NCI-H128 (cell line): ENCODE measurements around the gene HID1.
"Not testable (repeated sequence)": the region's sequence is repeated elsewhere in the genome, so short reads cannot be mapped to it uniquely, and the experiment has no call there.

ENCODE experiments used
- DNase-seq: peaks from one replicate; lab custom pipeline; 2025; ENCODE audit not compliant: unreplicated experiment; lab: John Stamatoyannopoulos, UW

Gene HID1

DNA sequence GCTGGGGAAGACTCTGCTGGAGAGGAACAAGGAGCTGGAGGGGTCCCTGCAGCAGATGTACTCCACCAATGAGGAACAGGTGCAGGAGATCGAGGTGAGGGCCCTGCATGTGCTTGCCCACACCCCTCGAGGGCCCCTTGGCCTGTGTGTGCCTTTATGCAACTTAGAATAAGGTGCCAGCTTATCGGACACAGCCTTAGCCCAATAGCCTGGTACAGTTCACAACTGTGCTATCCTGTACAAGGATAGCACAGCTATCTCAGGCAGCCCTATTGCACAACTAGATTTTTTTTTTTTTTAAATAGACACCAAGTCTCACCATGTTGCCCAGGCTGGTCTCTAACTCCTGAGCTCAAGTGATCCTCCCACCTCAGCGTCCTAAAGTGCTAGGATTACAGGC is 27.0 kb upstream of the HID1 start:
- DNase-seq: no peak

DNA sequence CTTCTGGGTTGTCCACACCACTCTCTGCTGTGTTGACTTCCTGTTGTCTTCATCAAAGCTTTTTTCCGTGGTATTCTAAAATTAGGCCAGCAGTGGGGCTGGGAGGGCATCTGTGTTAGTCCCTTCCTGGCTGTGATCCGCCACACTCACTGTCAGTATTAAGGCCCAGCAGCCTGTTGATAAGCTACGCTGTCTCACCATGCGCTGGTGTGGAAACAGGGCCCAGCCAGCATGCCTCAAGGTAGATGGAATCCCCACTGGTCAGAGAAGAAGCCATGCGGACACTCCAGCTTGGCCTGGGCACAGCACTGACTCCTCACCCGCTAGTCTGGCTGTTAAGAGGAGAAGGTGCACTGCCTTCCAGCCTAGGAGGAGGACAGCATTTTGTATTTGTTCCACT is 26.2 kb upstream of the HID1 start:
- DNase-seq: no peak

DNA sequence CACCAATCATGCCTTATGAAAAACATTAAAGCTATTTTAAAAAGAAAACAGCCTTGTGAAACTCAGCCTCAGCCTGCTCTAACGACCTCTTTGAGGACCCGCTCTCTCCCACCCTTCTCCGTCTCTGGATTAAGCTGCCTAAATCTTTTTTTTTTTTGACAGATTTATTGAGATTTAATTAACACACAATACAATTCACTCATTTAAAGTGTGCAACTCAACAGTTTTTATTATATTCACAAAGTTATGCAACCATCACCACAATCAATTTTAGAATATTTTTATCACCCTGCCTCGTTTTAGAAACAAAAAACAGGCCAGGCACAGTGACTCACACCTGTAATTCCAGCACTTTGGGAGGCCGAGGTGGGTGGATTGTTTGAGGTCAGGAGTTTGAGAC is 23.3 kb upstream of the HID1 start:
- DNase-seq: no peak

DNA sequence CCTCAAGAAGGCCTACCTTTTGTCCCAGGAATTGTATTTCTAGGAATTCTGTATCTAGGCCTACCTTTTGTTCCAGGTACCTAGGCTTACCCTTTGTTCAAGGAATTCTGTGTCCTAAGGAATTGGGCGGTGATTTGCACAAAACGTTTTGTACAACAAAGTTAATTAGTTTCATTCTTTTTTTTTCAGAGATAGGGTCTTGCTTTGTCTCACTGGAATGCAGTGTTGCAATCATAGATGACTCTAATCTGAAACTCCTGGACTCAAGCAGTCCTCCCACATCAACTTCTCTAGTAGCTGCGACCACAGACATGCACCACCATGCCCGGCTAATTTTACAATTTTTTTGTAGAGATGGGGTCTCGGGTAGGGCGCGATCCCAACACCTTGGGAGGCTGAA is 21.9 kb upstream of the HID1 start:
- DNase-seq: no peak

DNA sequence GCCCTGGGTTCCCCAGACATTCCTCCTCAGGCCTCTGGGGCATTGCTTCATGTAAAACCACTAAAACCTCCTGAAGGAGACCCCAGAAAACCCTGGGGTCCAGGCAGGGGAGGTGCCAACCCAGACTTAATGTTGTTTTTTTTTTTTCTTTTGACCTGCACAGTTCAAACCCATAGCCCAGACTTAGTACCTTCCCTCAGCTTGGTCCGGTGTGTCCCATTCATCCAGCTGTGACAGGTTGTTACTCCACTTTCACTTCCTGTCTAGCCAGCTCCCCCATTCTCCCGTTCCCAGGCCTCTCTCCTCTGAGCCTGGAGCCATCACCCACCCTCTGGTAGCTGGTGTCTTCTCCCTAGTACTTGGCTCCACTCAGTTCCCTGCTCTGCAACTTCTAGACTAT is 19.7 kb upstream of the HID1 start:
- DNase-seq: no peak

DNA sequence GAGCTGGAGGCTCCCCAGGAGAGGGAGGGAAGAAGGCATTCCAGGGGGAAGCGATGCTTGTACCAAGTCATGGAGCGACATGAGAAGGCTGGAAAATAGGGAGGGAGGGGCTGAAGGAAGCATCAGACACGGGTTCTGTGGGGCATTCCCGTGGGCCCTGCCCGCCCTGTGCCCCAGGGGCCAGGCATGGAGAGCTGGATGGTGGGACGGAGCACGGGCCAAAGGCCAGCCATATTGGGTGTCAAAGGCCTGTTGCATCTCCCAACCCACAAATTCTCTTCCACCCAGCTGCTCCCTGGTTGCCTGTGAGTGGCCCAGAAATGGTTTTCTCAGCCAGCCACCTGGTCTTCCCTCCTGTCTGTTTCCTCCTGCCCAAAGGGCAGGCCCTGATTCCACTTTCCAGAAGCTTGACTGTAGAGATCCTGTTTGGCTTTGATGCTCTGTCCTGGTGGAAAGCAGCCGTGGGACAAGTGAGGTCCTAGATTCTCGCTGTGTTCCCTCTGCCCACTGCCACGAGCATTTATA is 18.1 kb upstream of the HID1 start:
- DNase-seq: no peak

DNA sequence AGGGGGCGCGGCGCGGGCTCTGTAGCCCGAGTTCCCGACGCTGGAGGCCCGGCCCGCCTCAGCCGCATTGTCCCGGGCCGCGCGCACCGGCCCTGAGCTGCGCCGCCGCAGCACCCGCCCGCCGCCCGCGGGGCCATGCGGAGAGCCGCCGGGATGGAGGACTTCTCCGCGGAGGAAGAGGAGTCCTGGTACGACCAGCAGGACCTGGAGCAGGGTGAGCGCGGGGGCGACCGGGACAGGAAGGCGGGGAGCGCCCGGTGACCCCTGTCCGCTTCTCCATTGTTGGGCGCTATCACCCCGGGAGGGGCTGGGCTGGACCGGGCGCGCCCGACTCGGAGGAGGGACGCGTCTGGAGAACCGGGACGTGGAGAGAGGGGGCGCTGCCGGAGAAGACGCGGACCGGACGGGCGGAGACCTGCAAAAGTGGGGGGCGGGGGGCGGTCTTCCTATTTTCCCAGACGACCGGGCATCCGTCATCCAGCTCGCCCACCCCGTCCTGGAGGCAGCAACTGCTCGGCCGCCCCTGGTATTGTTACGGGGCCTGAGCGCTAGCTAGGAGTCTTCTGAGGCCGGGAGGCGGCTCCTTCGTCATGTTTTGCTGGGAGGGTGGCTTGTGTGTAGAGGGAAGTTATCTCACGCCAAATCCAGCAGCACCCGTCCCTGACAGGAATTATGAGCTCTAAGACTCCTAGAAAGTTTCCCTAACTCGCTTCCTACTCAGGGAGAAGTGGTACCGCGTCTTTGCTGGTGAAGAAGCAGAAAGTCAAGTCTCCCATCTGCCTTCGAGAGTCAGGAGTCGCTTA is 15.6 kb upstream of the HID1 start:
- DNase-seq: no peak

DNA sequence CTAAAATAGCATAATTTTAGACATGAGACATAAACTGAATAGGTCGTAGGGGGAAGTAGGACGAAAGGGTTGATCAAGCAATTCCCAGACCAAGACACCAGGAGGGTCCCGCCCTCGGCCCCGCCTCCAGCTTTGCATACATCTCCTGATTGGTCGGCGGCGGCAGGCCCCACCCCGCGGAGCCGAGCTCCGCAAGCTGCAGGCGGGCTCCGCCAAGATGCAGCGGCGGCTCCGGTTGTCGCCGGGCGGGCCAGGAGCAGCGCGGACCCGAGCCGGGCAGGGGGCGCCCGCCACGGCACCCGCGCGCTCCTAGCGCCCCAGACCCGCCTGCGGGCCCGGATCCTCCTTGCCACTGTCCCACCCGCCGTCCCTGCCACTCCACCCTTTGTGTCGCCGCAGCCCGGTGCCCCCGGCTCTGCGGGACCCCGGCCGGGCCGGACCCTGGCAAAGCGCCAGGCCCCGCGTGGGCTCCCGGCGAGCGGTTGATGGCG is 14.9 kb upstream of the HID1 start, which contains the start of gene CDR2L:
Gene CDR2L, plus strand, starts transcription at position 215 of the 491 bp plus-strand sequence. CDS start 412 bp downstream, outside the sequence.
- peak; percentile 65 for DNase-seq

DNA sequence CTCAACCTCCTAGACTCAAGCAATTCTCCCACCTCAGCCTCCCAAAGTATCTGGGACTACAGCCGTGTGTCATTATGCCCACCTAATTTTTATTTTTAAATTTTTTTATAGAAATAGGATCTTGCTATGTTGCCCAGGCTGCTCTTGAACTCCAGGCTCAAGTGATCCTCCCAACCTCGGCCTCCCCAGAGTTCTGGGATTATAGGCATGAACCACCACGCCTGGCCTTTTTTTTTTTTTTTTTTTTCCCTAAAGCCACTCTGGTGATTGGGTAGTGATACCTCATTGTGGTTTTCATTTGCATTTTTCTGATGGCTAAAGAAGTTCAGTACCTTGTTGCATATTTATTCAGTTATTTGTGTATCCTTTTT is 13.6 kb upstream of the HID1 start:
- DNase-seq: no peak

DNA sequence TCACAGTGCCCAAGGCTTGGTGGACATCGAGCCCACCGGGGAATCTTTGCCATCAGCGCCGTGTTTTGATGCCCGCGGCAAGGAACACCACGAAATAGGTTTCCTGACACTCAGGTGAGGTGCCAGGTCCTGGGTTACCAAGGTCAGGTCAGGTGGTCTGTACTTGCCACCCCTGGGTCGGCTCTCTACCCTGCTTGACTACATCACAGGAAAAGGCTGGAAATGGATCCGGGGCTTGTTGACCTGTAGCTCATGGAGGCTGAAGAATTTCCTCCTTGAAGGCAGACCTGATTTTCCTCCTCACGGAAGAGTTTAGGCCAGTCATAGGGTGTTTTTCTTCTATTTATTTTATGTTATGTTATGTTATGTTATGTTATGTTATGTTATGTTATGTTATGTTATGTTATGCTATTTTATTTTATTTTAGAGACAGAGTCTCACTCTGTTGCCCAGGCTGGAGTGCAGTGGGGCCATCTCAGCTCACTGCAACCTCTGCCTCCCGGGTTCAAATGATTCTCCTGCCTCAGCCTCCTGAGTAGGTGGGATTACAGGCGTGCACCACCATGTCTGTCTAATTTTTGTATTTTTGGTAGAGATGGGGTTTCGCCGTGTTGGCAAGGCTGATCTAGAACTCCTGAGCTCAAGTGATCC is 10.2 kb upstream of the HID1 start:
- DNase-seq: not testable (repeated sequence)

DNA sequence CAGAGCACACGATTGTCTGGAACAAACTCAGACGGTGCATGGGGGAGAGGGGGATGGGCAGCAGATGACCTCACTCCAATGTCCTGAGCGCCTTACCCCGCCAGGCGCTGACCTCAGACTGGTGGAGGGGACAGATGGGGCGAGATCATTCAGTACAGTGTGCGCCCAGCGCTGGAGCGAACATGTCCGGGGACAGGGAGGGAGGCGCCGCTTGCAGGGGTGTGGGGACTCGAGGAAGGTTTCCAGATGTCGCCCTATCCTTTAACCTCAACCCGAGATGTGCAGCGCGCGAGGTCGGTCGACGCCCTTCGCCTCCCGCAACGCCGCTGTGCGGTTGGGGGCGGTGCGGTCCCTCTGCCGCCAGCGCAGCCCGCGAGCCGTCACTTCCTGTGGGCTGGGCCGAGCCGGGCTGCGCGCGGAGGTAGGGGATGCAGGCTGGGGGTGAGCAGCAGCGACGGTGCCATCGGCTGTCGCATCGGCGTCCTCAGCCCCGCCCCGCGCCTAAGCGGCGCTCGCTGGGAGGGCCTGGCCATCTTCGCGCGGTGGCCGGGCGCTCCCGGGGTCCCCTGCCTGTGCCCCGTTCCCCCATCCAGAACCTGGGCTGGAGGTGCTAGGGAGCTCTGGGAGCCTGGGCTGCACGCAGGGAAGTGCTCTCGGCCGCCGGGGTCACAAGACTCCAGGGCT is 9.6 kb upstream of the HID1 start:
- DNase-seq: peak; percentile 25

DNA sequence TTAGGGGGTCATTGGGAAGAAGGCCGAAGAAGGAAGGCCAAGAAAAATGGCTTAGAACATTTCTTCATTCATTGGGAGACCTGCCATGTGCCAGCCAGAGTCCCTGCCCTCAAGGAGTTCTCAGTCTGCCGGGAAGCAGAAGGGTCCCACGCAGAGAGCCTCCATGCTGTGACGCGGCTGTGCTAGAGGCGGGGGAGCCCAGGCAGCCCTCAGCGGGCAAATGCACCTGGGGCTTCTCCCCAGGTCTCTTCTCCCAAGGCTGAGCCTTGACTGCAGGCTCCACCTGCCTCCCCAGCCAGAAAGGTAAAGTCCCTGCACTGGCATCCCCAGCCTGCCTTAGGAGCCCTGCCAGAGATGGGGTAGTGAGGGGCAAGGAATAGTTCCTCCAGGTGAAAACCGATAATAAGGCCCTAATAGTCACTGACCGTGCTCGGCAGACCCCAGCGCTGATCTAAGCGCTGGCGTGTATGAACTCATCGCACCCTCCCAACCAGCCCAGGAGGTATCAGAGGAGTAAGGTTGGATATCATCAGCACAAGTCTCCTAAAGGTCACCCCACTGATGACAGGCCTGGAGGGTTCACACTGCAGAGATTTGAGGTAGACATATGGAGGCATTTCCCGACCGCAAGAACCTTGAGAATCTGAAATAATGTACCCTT is 8.9 kb upstream of the HID1 start:
- DNase-seq: no peak

DNA sequence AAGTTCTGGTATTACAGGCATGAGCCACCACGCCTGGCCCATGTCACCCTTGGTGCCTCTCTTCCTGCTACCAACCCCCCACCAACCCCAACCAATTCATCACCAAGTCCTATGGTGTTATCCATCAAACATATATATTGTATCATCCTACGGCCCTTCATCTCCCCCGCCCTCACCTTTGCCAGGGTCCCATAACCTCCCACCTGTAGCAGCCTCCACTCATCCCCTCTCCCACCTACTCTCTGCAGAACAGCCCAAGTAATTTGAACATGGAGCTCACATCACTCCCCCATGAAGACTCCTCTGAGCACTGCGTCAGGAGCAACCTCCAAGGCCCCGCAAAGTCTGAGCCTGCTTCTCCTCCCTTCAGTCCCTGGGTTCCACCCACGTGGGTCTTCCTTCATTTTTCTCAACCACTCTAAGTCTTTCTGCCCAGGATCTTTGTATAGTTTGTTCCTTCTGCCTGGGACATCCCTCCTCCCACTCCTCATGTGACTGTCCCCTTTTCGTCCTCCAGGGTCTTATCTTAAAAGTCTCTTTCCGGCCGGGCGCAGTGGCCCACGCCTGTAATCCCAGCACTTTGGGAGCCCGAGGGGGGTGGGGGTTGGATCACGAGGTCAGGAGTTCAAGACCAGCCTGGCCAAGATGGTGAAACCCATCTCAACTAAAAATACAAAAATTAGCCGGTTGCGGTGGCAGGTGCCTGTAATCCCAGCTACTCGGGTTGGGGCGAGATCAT is 7.0 kb upstream of the HID1 start:
- no peak for DNase-seq

DNA sequence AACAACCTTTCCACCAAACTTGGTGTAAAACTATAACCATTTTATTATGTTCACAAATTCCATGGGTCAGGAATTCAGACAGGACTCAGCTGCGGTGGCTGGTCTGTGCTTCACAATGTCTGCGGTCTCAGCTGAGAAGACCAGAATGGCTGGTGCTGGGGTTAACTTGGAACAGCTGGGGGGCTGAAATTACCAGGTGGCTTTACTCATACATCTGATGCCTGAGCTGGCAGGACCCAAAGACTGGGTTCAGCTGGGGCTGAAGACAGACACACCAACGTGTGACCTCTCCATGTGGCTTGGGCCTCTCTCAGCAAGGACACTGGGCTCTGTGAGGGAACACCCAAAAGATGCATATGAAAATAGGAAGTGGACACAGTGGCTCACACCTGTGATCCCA is 5.7 kb upstream of the HID1 start:
- DNase-seq: no peak

DNA sequence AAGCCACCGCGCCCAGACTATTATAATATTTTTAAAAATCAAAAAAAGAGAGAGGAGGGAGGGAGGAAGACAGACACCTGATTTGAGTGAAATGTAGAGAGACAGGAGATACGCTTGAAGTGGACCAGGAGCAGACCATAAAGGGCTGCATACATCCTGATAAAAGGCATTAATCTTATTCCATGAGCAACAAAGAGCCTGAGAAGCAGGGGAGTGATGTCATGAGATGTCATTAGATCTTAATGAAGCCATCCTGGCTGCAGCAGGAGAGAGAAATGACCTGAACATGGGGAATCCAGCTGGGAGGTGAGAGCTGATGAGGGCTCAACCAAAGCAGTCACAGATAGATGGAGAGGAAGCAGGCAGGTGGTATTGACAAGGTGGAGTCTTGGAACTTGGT is 5.2 kb upstream of the HID1 start:
- DNase-seq: no peak

DNA sequence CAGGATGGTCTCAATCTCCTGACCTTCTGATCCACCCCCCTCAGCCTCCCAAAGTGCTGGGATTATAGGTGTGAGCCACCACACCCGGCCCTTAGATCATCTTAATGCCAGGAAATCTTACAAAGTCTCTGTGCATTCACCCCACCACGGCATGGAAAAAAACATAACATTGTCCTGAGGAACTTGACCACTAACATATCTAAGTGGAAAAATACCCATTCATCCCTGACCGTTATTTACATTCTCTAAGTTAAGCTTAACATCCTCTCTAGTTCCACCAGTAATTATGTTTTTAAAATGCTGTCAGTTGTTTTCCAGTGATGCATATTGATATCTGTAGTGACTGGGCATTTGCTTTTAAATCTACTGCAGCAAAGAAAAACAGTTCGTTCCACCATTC is 3.4 kb upstream of the HID1 start:
- DNase-seq: no peak

DNA sequence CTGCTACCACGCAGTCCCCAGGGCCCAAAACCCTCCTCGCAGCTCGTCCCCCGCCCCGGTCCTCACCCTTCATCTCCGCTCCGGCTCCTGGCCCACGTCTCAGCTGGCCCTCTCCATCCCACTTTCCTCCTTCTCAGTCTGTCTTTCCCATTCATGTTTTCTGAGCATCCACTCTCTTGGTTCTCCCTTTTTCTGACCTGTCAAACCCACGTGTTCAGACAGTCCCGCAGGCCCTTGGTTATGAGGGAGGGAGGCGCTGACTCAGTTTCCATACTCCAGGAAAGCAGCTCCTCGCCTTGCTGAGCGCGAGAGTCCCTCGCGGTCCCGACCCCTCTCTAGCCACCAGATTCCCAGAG is 392 bp upstream of the HID1 start:
- DNase-seq: no peak

DNA sequence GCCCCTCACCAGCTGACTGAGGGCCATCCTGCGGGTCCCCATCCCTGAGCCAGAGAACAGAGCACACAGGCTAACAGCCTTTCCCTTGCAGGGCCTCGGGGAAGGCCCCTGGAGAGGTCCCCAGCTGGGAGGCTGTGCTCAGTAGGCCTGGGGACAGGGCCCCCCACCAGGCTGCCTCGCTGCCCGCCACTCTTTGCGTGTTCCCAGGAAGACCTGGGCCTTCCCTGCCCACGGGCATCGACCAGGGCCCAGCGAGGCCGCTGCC is 785 bp downstream of the HID1 start:
- no peak for DNase-seq

DNA sequence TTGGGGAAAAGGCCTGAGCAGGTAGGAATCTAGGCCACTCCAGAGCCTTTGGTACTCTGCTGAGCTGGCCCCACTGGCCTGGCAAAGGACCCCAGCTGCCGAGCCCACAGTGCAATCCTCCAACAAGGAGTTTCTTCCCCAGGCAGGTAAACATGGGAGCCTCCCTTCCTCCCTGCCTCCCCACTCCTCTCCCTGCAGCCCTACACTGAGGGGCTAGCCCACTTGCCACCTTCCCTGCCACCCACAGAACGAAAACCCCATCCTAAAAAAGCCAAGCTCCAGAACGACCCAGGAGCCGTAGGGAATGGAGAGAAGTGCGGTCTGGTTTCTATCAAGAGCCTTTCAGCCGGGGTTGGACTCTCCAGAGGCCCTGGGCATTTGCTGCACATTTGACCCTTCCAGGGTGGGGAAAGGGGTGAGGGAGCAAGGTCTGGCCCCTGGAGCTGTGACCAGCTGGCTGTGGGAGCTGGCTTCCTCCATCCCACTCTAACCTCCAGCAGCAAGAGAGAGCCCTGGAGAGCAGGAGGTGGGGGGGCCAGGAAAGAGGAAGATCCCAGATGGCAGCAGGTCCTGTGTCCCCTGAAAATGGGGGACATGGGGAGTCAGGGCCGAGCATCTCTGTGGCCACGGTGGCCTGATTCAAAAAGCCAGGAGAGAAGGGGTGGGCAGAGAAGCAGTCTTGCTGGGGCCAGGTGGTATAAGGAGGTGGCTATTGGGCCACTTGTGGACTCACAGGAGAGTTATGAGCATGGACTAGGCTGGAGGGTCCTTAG is 1.3 kb downstream of the HID1 start:
- DNase-seq: no peak

DNA sequence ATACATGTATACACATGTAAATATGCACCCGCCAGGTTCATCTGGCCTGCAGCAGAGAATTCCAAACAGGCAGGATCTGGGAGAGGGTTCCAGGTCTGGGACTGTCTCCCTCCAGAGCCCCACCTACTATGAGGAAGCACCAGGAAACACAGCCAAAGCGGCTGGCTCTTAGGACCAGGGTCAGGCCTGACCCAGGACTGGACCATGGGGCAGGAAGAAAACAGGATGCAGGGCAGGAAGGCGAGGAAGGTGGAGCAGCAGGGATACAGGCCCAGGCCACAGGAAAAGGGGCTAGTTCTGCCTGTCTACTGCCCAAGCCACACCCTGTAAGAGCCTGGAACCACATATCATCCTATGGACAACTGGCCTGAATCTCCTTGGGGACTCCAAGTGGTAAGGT is 2.2 kb downstream of the HID1 start:
- DNase-seq: no peak
